HL-60 (cell line): ENCODE data around the gene SEMA3D.

Experiments
- DNase-seq, 2 experiments: peaks; one replicate each; pipeline ENCODE4 v3.0.0-alpha.2; 2010 to 2020; ENCODE audit warnings: low read depth in 1 of 2, low spot score in 1 of 2
- H3K27ac ChIP-seq: fragments of 250-450 bp; sonication (Bioruptor Pico); replicated peaks from 2 replicates; pipeline ENCODE4 v1.5.1; 2020; ENCODE audit warnings: mild to moderate bottlenecking, moderate library complexity
- H3K27me3 ChIP-seq: fragments of 250-450 bp; sonication (Bioruptor Pico); 2 replicates; pipeline ENCODE4 v1.5.1; 2021; ENCODE audit warnings: mild to moderate bottlenecking, moderate library complexity; ENCODE audit not compliant: insufficient read depth, poor library complexity, severe bottlenecking
- H3K4me3 ChIP-seq: replicated peaks from 2 replicates; pipeline ENCODE4 v1.5.1; 2011; ENCODE audit warnings: mild to moderate bottlenecking, control low read depth, low read length; ENCODE audit not compliant: insufficient read depth
- GABPA ChIP-seq: IDR thresholded peaks from 2 replicates; pipeline ENCODE4 v1.6.1; 2012; ENCODE audit warnings: low read depth
- POLR2AphosphoS5 ChIP-seq: IDR thresholded peaks from 2 replicates; pipeline ENCODE4 v1.6.1; 2012; ENCODE audit warnings: low read depth
- SPI1 ChIP-seq: IDR thresholded peaks from 2 replicates; pipeline ENCODE4 v1.6.1; 2012; ENCODE audit warnings: low read depth, mild to moderate bottlenecking, borderline replicate concordance
- TF ChIP-seq, protein P1 (sequence below): IDR thresholded peaks from one replicate; pipeline ENCODE4 v1.5.1; 2011; ENCODE audit warnings: low read length, control low read depth, inconsistent platforms; ENCODE audit not compliant: insufficient read depth
- TF ChIP-seq, protein P2 (sequence below): IDR thresholded peaks from 2 replicates; pipeline ENCODE4 v1.6.1; 2012; ENCODE audit warnings: low read depth; ENCODE audit not compliant: insufficient replicate concordance

The SEMA3D gene

DNA sequence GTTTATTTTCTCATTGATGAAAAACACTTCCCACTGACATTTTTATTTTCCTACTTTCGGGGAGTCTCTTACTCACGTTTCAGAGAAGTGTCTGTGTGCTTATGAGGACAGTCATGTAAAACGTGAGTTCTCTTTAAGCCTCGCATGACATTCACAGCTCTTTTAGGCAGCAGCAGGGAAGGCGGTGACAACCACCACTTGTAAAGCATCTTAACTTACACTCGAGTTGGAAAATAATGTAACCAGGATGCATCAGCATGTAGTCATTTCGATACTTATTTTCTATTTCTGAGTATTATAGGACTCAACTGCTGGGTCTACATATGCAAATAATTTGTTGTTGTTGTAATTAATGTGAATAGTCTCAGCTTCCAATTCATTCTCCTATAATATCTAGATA, 153.6 kb downstream of the SEMA3D start:
- DNase-seq, result no peak
- no peaks in the 10 kb centered on the region for H3K27me3 ChIP-seq
- H3K4me3 ChIP-seq, result no peak overlapping the region
- TF ChIP-seq SPI1 (no peak), GABPA (no peak), POLR2AphosphoS5 (no peak)
- TF ChIP-seq, protein P1, sequence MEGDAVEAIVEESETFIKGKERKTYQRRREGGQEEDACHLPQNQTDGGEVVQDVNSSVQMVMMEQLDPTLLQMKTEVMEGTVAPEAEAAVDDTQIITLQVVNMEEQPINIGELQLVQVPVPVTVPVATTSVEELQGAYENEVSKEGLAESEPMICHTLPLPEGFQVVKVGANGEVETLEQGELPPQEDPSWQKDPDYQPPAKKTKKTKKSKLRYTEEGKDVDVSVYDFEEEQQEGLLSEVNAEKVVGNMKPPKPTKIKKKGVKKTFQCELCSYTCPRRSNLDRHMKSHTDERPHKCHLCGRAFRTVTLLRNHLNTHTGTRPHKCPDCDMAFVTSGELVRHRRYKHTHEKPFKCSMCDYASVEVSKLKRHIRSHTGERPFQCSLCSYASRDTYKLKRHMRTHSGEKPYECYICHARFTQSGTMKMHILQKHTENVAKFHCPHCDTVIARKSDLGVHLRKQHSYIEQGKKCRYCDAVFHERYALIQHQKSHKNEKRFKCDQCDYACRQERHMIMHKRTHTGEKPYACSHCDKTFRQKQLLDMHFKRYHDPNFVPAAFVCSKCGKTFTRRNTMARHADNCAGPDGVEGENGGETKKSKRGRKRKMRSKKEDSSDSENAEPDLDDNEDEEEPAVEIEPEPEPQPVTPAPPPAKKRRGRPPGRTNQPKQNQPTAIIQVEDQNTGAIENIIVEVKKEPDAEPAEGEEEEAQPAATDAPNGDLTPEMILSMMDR, result no peak
- TF ChIP-seq, protein P2, sequence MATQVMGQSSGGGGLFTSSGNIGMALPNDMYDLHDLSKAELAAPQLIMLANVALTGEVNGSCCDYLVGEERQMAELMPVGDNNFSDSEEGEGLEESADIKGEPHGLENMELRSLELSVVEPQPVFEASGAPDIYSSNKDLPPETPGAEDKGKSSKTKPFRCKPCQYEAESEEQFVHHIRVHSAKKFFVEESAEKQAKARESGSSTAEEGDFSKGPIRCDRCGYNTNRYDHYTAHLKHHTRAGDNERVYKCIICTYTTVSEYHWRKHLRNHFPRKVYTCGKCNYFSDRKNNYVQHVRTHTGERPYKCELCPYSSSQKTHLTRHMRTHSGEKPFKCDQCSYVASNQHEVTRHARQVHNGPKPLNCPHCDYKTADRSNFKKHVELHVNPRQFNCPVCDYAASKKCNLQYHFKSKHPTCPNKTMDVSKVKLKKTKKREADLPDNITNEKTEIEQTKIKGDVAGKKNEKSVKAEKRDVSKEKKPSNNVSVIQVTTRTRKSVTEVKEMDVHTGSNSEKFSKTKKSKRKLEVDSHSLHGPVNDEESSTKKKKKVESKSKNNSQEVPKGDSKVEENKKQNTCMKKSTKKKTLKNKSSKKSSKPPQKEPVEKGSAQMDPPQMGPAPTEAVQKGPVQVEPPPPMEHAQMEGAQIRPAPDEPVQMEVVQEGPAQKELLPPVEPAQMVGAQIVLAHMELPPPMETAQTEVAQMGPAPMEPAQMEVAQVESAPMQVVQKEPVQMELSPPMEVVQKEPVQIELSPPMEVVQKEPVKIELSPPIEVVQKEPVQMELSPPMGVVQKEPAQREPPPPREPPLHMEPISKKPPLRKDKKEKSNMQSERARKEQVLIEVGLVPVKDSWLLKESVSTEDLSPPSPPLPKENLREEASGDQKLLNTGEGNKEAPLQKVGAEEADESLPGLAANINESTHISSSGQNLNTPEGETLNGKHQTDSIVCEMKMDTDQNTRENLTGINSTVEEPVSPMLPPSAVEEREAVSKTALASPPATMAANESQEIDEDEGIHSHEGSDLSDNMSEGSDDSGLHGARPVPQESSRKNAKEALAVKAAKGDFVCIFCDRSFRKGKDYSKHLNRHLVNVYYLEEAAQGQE, result no peak
- no peak overlapping the region for H3K27ac ChIP-seq

DNA sequence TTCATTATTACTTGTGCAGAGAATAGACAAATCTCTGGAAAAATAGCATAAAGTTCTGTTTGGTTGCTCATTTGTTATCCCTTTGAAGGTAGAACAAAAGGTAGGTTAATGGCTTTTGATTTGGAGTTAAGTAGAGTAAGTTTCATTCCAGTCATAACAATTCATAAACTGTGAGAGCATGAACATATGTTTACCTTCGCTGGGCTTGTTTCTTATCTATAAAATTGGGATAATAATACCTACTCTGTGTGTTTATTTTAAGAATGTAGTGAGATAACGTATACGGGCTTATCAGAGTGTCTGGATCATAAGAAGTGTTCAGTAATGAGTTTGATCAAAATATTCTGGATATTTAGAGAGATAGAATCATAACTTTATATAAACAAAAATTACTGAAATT, 155.4 kb downstream of the SEMA3D start:
- Histone ChIP-seq H3K27ac (no peak overlapping the region), H3K27me3 (no peaks in the 10 kb centered on the region), H3K4me3 (no peak overlapping the region)
- TF ChIP-seq, protein P1, result no peak
- no peak for DNase-seq

DNA sequence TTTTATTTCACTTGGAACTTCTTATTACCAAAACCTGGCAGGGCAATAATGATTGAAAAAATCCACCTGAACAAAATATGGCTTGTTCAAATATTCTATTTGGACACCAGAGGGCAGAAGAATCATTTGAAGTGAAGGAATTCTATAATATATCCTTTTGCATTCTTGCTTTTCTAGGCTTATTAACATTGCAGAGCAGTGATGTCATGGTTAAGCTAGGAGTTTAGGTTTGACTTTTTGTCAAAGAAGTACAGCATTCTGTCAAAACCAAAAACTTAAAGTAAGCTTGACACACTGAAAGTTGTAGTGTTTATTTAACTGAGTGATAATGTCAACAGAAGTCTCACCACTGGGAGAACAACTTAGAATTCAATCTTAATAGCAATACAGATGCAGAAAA, 156.0 kb downstream of the SEMA3D start:
- Histone ChIP-seq H3K4me3 (no peak overlapping the region), H3K27ac (no peak overlapping the region), H3K27me3 (peaks cover 4% of the 10 kb centered on the region)
- no peak for DNase-seq
- TF ChIP-seq SPI1 (no peak), GABPA (no peak), POLR2AphosphoS5 (no peak)
- TF ChIP-seq, protein P2, result no peak
- TF ChIP-seq, protein P1, result no peak

DNA sequence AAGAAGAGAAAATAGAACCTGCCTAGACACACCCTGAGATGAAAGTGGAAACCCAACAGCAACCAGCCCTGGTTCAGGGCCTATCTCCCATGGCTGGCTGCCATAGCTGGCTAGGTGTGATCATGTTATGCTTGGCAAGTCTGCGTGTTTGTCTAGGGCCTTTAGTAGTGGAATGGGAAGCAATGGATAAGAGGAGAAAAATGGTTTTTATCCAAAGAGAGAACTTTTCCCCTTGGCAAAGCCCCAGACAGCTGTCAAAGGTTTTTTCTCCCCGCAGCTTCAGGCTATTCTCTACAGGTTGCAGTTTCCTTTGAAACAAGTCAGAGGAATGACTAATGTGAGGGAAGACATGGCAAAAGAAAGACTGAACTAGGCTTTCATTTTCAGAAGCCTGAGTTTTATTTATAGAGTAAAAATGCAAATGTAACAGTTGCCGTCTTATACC, 161.5 kb downstream of the SEMA3D start:
- no peak overlapping the region for H3K4me3 ChIP-seq
- no peak for DNase-seq
- peaks cover 6% of the 10 kb centered on the region for H3K27me3 ChIP-seq
- TF ChIP-seq GABPA (no peak), POLR2AphosphoS5 (no peak), SPI1 (no peak)
- TF ChIP-seq, protein P2, result no peak
- TF ChIP-seq, protein P1, result no peak
- no peak overlapping the region for H3K27ac ChIP-seq
